Putamen (tissue), 1 donor: ENCODE measurements around the gene PIP4K2A.
"Not testable (repeated sequence)": the region's sequence is repeated elsewhere in the genome, so short reads cannot be mapped to it uniquely, and the experiment has no call there.

Experiments used
- DNase-seq: peaks from one replicate; pipeline ENCODE4 v3.0.0-alpha.2; 2016; ENCODE audit warnings: low spot score

Gene PIP4K2A

GRCh38 chr10:22693860-22694259, 20.5 kb downstream of the PIP4K2A start:
- DNase-seq = no peak

- DNase-seq = no peak
These were observed 21.0 kb downstream of the PIP4K2A start for GRCh38 chr10:22693371-22693784.

- DNase-seq = not testable (repeated sequence)
These were observed 22.3 kb downstream of the PIP4K2A start for GRCh38 chr10:22692119-22692518.

GRCh38 chr10:22690614-22691431, 23.6 kb downstream of the PIP4K2A start:
- no peak for DNase-seq

- no peak for DNase-seq
These were observed 24.2 kb downstream of the PIP4K2A start for GRCh38 chr10:22690158-22690557.

GRCh38 chr10:22686347-22686746, 28.0 kb downstream of the PIP4K2A start:
- DNase-seq = no peak

GRCh38 chr10:22685926-22686325, 28.5 kb downstream of the PIP4K2A start:
- DNase-seq = no peak

GRCh38 chr10:22684699-22685098, 29.7 kb downstream of the PIP4K2A start:
- no peak for DNase-seq

- DNase-seq = no peak
These were observed 31.3 kb downstream of the PIP4K2A start for GRCh38 chr10:22683140-22683389.

GRCh38 chr10:22682237-22683139, 31.9 kb downstream of the PIP4K2A start:
- DNase-seq = no peak

- no peak for DNase-seq
These were observed 32.6 kb downstream of the PIP4K2A start for GRCh38 chr10:22681783-22682183.

GRCh38 chr10:22681301-22681700, 33.1 kb downstream of the PIP4K2A start:
- no peak for DNase-seq

- no peak for DNase-seq
These were observed 34.8 kb downstream of the PIP4K2A start for GRCh38 chr10:22679608-22680007.

GRCh38 chr10:22677333-22677732, 37.0 kb downstream of the PIP4K2A start:
- no peak for DNase-seq

- DNase-seq = no peak
These were observed 37.9 kb downstream of the PIP4K2A start for GRCh38 chr10:22676435-22676834.

GRCh38 chr10:22674573-22674930, 39.8 kb downstream of the PIP4K2A start:
- no peak for DNase-seq

- no peak for DNase-seq
These were observed 40.4 kb downstream of the PIP4K2A start for GRCh38 chr10:22673785-22674572.

- no peak for DNase-seq
These were observed 41.3 kb downstream of the PIP4K2A start for GRCh38 chr10:22673091-22673392.

- no peak for DNase-seq
These were observed 41.9 kb downstream of the PIP4K2A start for GRCh38 chr10:22672319-22673090.

GRCh38 chr10:22670788-22671187, 43.6 kb downstream of the PIP4K2A start:
- DNase-seq = peak; percentile 69

GRCh38 chr10:22669163-22669711, 45.1 kb downstream of the PIP4K2A start:
- no peak for DNase-seq

- no peak for DNase-seq
These were observed 47.3 kb downstream of the PIP4K2A start for GRCh38 chr10:22667093-22667480.
